Osteocyte (in vitro differentiated cells): ENCODE data around the gene GSAP. TPM values are rescaled to one million over a fixed set of nuclear protein-coding genes. Genes with fewer than 3 reads are reported as not detected.
A peak's percentile ranks its signal among the peaks of the same experiment; 100 is the strongest.

ENCODE experiments used
- DNase-seq: peaks from one replicate; pipeline ENCODE4 v3.0.0; 2021; ENCODE audit warnings: mixed read lengths; ENCODE audit not compliant: unreplicated experiment; ENCODE audit errors: extremely low spot score
- H3K27ac Mint-ChIP-seq: one replicate; pipeline ENCODE4 v1.8.0; 2021; ENCODE audit warnings: mild to moderate bottlenecking, mixed read lengths; ENCODE audit not compliant: unreplicated experiment
- H3K27me3 Mint-ChIP-seq: one replicate; pipeline ENCODE4 v1.8.0; 2021; ENCODE audit warnings: mixed read lengths; ENCODE audit not compliant: unreplicated experiment
- H3K36me3 Mint-ChIP-seq: one replicate; pipeline ENCODE4 v1.8.0; 2021; ENCODE audit warnings: mixed read lengths; ENCODE audit not compliant: unreplicated experiment
- H3K4me1 Mint-ChIP-seq: one replicate; pipeline ENCODE4 v1.8.0; 2021; ENCODE audit warnings: mixed read lengths; ENCODE audit not compliant: unreplicated experiment
- H3K4me3 Mint-ChIP-seq: one replicate; pipeline ENCODE4 v1.8.0; 2021; ENCODE audit warnings: mild to moderate bottlenecking, moderate library complexity, mixed read lengths; ENCODE audit not compliant: unreplicated experiment
- H3K9me3 Mint-ChIP-seq: one replicate; pipeline ENCODE4 v1.8.0; 2021; ENCODE audit warnings: mixed read lengths; ENCODE audit not compliant: unreplicated experiment
- total RNA-seq: library from RNA; stranded (reverse); gene quantifications from 2 replicates; pipeline ENCODE4 v1.2.1, GENCODE V29; 2021
- TF ChIP-seq, protein P1 (sequence below): fragments of 200-600 bp; sonication (generic); IDR thresholded peaks from 2 replicates; pipeline ENCODE4 v1.5.0; 2021; ENCODE audit warnings: antibody characterized with exemption, mild to moderate bottlenecking, moderate library complexity

GSAP gene
- total RNA-seq, 1 donor from 2014 or later = 0.83 TPM

DNA sequence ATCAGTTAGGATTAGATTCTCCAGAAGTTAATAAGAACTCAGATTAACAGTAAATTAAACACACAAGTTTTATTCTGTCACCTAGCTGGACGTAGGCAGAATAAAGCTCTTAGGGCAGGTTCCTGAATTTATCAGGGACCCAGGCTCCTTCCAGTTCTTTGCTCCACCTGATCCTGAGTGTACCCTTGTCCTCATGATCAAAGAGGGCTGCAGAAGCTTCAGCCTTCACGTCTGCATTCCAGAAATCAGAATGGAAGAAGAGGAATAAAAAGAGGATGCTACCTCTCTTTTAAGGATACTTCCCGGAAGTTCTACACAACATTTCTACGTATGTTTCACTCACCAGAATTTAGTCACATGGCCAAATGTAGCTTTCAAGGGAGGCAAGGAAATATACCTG is 1.7 kb upstream of the GSAP start:
- Mint-ChIP-seq H3K4me1 (peaks cover 20% of the 10 kb centered on the region), H3K4me3 (no peak overlapping the region), H3K36me3 (no peaks in the 10 kb centered on the region), H3K27ac (no peak overlapping the region), H3K27me3 (peaks cover 2% of the 10 kb centered on the region), H3K9me3 (no peaks in the 10 kb centered on the region)
- TF ChIP-seq, protein P1, sequence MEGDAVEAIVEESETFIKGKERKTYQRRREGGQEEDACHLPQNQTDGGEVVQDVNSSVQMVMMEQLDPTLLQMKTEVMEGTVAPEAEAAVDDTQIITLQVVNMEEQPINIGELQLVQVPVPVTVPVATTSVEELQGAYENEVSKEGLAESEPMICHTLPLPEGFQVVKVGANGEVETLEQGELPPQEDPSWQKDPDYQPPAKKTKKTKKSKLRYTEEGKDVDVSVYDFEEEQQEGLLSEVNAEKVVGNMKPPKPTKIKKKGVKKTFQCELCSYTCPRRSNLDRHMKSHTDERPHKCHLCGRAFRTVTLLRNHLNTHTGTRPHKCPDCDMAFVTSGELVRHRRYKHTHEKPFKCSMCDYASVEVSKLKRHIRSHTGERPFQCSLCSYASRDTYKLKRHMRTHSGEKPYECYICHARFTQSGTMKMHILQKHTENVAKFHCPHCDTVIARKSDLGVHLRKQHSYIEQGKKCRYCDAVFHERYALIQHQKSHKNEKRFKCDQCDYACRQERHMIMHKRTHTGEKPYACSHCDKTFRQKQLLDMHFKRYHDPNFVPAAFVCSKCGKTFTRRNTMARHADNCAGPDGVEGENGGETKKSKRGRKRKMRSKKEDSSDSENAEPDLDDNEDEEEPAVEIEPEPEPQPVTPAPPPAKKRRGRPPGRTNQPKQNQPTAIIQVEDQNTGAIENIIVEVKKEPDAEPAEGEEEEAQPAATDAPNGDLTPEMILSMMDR = no peak
- no peak for DNase-seq

DNA sequence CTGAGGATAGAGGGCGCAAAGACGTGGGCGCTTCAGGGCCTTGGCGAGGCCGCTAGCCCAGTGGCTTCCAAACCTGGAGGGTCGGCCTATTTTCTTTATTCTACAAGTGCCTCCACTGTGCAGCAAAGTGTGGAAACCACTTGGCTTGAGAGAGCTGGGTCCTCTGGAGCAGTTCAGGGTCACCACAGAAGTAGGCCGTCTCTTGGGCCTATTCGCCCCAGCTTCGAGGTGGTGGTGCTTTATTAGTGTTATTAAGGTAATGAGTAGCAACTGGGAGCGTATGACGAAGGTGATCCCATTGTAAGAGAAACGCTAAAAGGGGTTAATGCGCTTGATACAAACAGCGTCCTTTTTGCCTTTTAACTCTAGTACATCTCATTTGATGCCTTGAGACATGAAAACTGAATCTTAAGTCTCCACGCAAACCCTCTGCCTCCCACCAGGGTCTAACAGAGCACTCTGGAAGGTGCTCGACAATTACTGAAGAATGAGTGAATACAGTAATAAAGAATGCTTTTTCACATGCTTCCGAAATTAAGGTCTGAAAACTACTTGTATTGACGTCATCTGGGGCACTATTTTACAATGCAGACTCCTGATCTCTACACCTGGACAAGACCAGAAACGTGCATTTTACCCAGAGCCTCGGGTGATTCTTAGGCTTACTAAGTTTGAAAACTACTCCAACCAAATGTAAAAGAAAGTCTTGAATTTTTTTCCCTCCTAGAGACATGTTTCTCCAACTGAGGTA is 647 bp upstream of the GSAP start:
- no peaks in the 10 kb centered on the region for H3K9me3 Mint-ChIP-seq
- H3K4me1 Mint-ChIP-seq = peaks cover 20% of the 10 kb centered on the region
- H3K36me3 Mint-ChIP-seq = no peaks in the 10 kb centered on the region
- H3K4me3 Mint-ChIP-seq = peak overlapping the region; percentile 50
- H3K27me3 Mint-ChIP-seq = peaks cover 2% of the 10 kb centered on the region
- TF ChIP-seq, protein P1 = no peak
- DNase-seq = no peak
- no peak overlapping the region for H3K27ac Mint-ChIP-seq

DNA sequence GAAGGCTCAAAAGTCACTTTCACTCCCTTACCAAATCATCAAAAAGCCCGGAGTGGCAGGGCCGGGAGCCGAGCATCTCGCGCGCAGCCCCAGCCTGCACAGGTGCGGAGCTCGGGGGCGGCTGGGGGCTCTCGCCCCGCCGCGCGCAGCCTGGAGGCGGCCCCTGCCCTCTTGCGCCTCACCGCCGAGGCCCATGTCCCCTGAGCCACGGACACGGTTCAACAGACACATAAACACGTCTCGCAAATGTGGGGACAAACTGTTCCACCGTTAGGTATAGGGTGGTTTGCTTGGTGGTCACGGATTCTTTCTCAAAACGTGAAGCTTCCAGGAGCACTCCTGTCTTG is 700 bp downstream of the GSAP start:
- TF ChIP-seq, protein P1 = no peak
- Mint-ChIP-seq H3K4me3 (peak overlapping the region; percentile 50), H3K9me3 (no peaks in the 10 kb centered on the region), H3K4me1 (peaks cover 24% of the 10 kb centered on the region), H3K36me3 (no peaks in the 10 kb centered on the region), H3K27me3 (peaks cover 2% of the 10 kb centered on the region), H3K27ac (no peak overlapping the region)
- no peak for DNase-seq

DNA sequence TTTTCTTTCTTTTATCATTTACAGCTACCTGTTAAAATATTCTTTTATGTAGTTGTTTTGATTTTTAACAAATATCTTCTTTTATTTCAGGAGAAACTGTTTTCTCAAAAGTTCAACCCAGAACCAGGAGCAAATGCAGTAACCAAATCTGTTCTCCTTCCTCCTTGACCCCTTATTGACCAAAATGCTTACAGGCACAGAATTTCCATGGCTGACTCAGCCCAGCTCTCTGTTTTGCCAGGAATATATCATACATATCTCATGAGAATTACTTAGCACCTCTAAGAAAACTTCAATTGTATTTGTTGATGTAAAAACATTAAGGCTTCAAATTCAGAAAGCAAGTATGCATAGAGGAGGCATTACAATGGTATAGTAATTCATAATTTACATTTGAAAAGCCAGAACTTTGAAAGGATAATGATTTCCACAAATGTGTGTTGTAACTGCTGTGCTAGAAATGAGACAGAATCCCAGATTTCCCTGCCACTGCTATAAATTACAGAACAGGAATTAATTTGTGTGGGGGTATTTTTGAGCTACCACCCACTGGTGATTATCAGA is 2.2 kb downstream of the GSAP start:
- DNase-seq = no peak
- TF ChIP-seq, protein P1 = no peak
- Mint-ChIP-seq H3K36me3 (no peaks in the 10 kb centered on the region), H3K27me3 (peaks cover under 1% of the 10 kb centered on the region), H3K4me1 (peaks cover 39% of the 10 kb centered on the region), H3K27ac (peak overlapping the region; percentile 31), H3K9me3 (no peaks in the 10 kb centered on the region), H3K4me3 (no peak overlapping the region)

DNA sequence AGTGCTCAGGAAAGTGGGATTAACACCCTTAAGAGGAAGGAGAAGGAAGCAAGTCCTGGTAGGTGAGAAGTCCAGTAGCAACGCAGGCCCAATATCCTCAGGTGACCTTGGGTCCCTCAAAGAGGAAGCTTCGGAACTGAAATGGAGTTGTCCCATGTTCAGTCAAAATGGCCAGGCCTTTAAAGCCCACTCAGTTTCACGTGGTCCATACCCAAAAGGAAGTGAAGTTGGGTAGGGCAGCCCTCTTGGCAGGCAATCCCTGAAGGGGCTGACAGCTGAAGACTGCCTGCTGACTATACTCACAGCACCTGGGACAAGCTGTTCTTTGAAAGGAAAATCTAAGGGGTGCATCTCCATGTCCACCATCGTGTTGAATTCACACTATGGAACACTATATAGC is 3.0 kb downstream of the GSAP start:
- TF ChIP-seq, protein P1 = no peak
- H3K9me3 Mint-ChIP-seq = no peaks in the 10 kb centered on the region
- no peaks in the 10 kb centered on the region for H3K27me3 Mint-ChIP-seq
- no peak for DNase-seq
- H3K4me1 Mint-ChIP-seq = peaks cover 42% of the 10 kb centered on the region
- H3K4me3 Mint-ChIP-seq = no peak overlapping the region
- H3K36me3 Mint-ChIP-seq = no peaks in the 10 kb centered on the region
- H3K27ac Mint-ChIP-seq = no peak overlapping the region
